GM23338 (cell line): Measurements from ENCODE around the gene KAT2B. TPM values are rescaled to one million over a fixed set of nuclear protein-coding genes. Genes with fewer than 3 reads are reported as not detected.

Source experiments
- ATAC-seq: fragments of 200-7000 bp; cut with Tn5 transposase; 3 replicates; pipeline ENCODE4 v1.9.1; 2020
- DNase-seq: peaks from one replicate; pipeline ENCODE4 v3.0.0-alpha.2; 2015; ENCODE audit warnings: low spot score
- H2AFZ ChIP-seq: fragments of 200-600 bp; sonication (generic); 2 replicates; pipeline ENCODE4 v1.8.0; 2016; ENCODE audit warnings: antibody characterized with exemption, mild to moderate bottlenecking, moderate library complexity
- H3F3A ChIP-seq: fragments of 200-600 bp; sonication (generic); replicated peaks from 2 replicates; pipeline ENCODE4 v1.8.0; 2017; ENCODE audit warnings: antibody characterized with exemption, mixed run types, low read depth
- H3K27ac ChIP-seq: fragments of 200-600 bp; sonication (generic); 2 replicates; pipeline ENCODE4 v1.6.1; 2016; ENCODE audit warnings: low read depth
- H3K27me3 ChIP-seq: fragments of 200-600 bp; sonication (generic); 2 replicates; pipeline ENCODE4 v1.8.0; 2016; ENCODE audit warnings: mild to moderate bottlenecking, mixed run types, moderate library complexity; ENCODE audit not compliant: insufficient read depth
- H3K36me3 ChIP-seq: fragments of 200-600 bp; sonication (generic); 2 replicates; pipeline ENCODE4 v1.8.0; 2016; ENCODE audit warnings: mild to moderate bottlenecking; ENCODE audit not compliant: insufficient read depth
- H3K4me1 ChIP-seq: fragments of 200-600 bp; sonication (generic); 2 replicates; pipeline ENCODE4 v1.8.0; 2016; ENCODE audit warnings: mild to moderate bottlenecking, moderate library complexity; ENCODE audit not compliant: insufficient read depth
- H3K4me2 ChIP-seq: fragments of 200-600 bp; sonication (generic); 2 replicates; pipeline ENCODE4 v1.7.1; 2017; ENCODE audit warnings: mixed run types
- H3K4me3 ChIP-seq: fragments of 200-600 bp; sonication (generic); 2 replicates; pipeline ENCODE4 v1.6.1; 2016; ENCODE audit warnings: mixed run types
- H3K79me2 ChIP-seq: fragments of 200-600 bp; sonication (generic); replicated peaks from 2 replicates; pipeline ENCODE4 v1.8.0; 2017; ENCODE audit warnings: mild to moderate bottlenecking; ENCODE audit not compliant: insufficient read depth
- H3K9me2 ChIP-seq: fragments of 200-600 bp; sonication (generic); 2 replicates; pipeline ENCODE4 v1.8.0; 2017; ENCODE audit not compliant: insufficient read depth
- H4K20me1 ChIP-seq: fragments of 200-600 bp; sonication (generic); replicated peaks from 2 replicates; pipeline ENCODE4 v1.8.0; 2017; ENCODE audit warnings: mild to moderate bottlenecking; ENCODE audit not compliant: insufficient read depth
- H3K27ac Mint-ChIP-seq: 2 replicates; pipeline ENCODE4 v1.8.0; 2020; ENCODE audit warnings: inconsistent platforms, mild to moderate bottlenecking, moderate library complexity, mixed read lengths
- H3K27me3 Mint-ChIP-seq: 3 replicates; pipeline ENCODE4 v1.8.0; 2022; ENCODE audit warnings: low read depth, mild to moderate bottlenecking, moderate library complexity, mixed read lengths, inconsistent platforms; ENCODE audit not compliant: insufficient read depth, poor library complexity
- H3K36me3 Mint-ChIP-seq: 3 replicates; pipeline ENCODE4 v1.8.0; 2021; ENCODE audit warnings: low read depth, mild to moderate bottlenecking, inconsistent platforms, moderate library complexity, mixed read lengths
- H3K4me1 Mint-ChIP-seq: 3 replicates; pipeline ENCODE4 v1.8.0; 2020; ENCODE audit warnings: mild to moderate bottlenecking, inconsistent platforms, mixed read lengths
- H3K4me3 Mint-ChIP-seq: 3 replicates; pipeline ENCODE4 v1.8.0; 2021; ENCODE audit warnings: moderate library complexity, mild to moderate bottlenecking, inconsistent platforms, mixed read lengths
- H3K9me3 Mint-ChIP-seq: 3 replicates; pipeline ENCODE4 v1.8.0; 2020; ENCODE audit warnings: moderate library complexity, mild to moderate bottlenecking, inconsistent platforms, mixed read lengths
- ETS1 ChIP-seq: IDR thresholded peaks from 2 replicates; pipeline ENCODE4 v1.6.1; 2016; ENCODE audit warnings: antibody characterized with exemption
- EZH2 ChIP-seq: fragments of 200-600 bp; sonication (generic); IDR thresholded peaks from one replicate; pipeline ENCODE4 v1.8.0; 2017; ENCODE audit warnings: antibody characterized with exemption, mild to moderate bottlenecking, low read depth; ENCODE audit not compliant: unreplicated experiment
- POLR2AphosphoS5 ChIP-seq: IDR thresholded peaks from 2 replicates; pipeline ENCODE4 v1.6.1; 2016; ENCODE audit warnings: antibody characterized with exemption, low read depth
- ZNF331 ChIP-seq: fragments of 250-450 bp; sonication (Bioruptor Pico); IDR thresholded peaks from 2 replicates; pipeline ENCODE4 v1.5.0; 2020; ENCODE audit warnings: low read depth, mild to moderate bottlenecking, moderate library complexity
- ZNF462 ChIP-seq: fragments of 250-450 bp; sonication (Bioruptor Pico); IDR thresholded peaks from 2 replicates; pipeline ENCODE4 v1.5.0; 2020; ENCODE audit warnings: mild to moderate bottlenecking, moderate library complexity
- polyA plus RNA-seq: library from polyadenylated mRNA; unstranded; fragments of >200 nt; fragmentation: Nextera tagmentation; extraction: Ambion mirVana; gene quantifications from 2 replicates; pipeline ENCODE4 v1.2.1, GENCODE V29; 2016
- total RNA-seq: library from RNA; depleted of rRNA; stranded (reverse); fragments of >200 nt; shearing (Covaris generic); gene quantifications from 2 replicates; pipeline ENCODE4 v1.2.3, GENCODE V29; 2014

The KAT2B gene
- total and polyA plus RNA-seq, 2 experiments from 2014 or later = 1.3 to 4.4 TPM

GRCh38 chr3:20073683-20074082, 33.4 kb downstream of the KAT2B start (continued):
- TF ChIP-seq ETS1 (no peak), EZH2 (no peak)

GRCh38 chr3:20074226-20075063, 34.2 kb downstream of the KAT2B start:
- Mint-ChIP-seq H3K36me3 (no peaks in the 10 kb centered on the region), H3K27ac (no peak overlapping the region), H3K9me3 (no peaks in the 10 kb centered on the region; the same call in 2 of the 3 replicates), H3K27me3 (peaks cover 7% of the 10 kb centered on the region), H3K4me1 (peaks cover 32% of the 10 kb centered on the region), H3K4me3 (no peak overlapping the region)
- Histone ChIP-seq H2AFZ (no peak overlapping the region), H4K20me1 (no peaks in the 10 kb centered on the region), H3F3A (no peaks in the 10 kb centered on the region), H3K4me3 (no peak overlapping the region), H3K4me1 (peaks cover 32% of the 10 kb centered on the region), H3K36me3 (no peaks in the 10 kb centered on the region), H3K27ac (no peak overlapping the region), H3K4me2 (peak overlapping the region; percentile 49; the same call in 1 of the 2 replicates), H3K79me2 (no peaks in the 10 kb centered on the region), H3K9me2 (no peaks in the 10 kb centered on the region), H3K27me3 (peaks cover 7% of the 10 kb centered on the region; the same call in 1 of the 2 replicates)
- DNase-seq (no peak), ATAC-seq (no peak)
- TF ChIP-seq EZH2 (no peak), ZNF331 (CRISPR knock-in tag) (no peak), ZNF462 (CRISPR knock-in tag) (no peak), POLR2AphosphoS5 (no peak)
